WTC11 (cell line): Measurements from ENCODE around the gene HAGHL.

Source experiments
- CBFB ChIP-seq: sonication (generic); formaldehyde crosslinking; IDR thresholded peaks from 2 replicates; pipeline ENCODE4 v1.8.1; 2022; ENCODE audit warnings: mild to moderate bottlenecking, low read depth, missing genetic modification reagents
- CREB1 ChIP-seq: sonication (generic); formaldehyde crosslinking; IDR thresholded peaks from 2 replicates; pipeline ENCODE4 v1.8.0; 2023; ENCODE audit warnings: mild to moderate bottlenecking, missing genetic modification reagents
- CTCF ChIP-seq: fragments of 200-600 bp; IDR thresholded peaks from 2 replicates; pipeline ENCODE4 v1.8.0; 2022; ENCODE audit warnings: antibody characterized with exemption
- HMGXB4 ChIP-seq: sonication (generic); formaldehyde crosslinking; IDR thresholded peaks from 2 replicates; pipeline ENCODE4 v1.8.1; 2023; ENCODE audit warnings: mild to moderate bottlenecking, moderate library complexity, missing genetic modification reagents
- NR3C1 ChIP-seq: sonication (generic); formaldehyde crosslinking; conservative IDR thresholded peaks from 2 replicates; pipeline ENCODE4 v1.8.1; 2023; ENCODE audit warnings: low read depth, mild to moderate bottlenecking, missing genetic modification reagents
- SP1 ChIP-seq: sonication (generic); formaldehyde crosslinking; conservative IDR thresholded peaks from 2 replicates; pipeline ENCODE4 v1.8.1; 2022; ENCODE audit warnings: missing genetic modification reagents

GRCh38 chr16:759110-759910 lies 32.4 kb downstream of the HAGHL start:
- TF ChIP-seq CTCF (no peak), CREB1 (CRISPR knock-in tag) (no peak), CBFB (CRISPR knock-in tag) (no peak), SP1 (CRISPR knock-in tag) (no peak), HMGXB4 (CRISPR knock-in tag) (no peak), NR3C1 (CRISPR knock-in tag) (no peak)
